ENCODE data around the gene CYGB. TPM values are rescaled to one million over a fixed set of nuclear protein-coding genes. Genes with fewer than 3 reads are reported as not detected.

CYGB gene
- total and polyA plus RNA-seq, 2 of the 13 experiments (the other 11 are each of a cell fraction or from before 2014, with no cell fraction given) = 18.9 to 27.1 TPM

GRCh38 chr17:76557368-76558197 lies 20.1 kb upstream of the CYGB start (continued):
- TF ChIP-seq ZNF513 (CRISPR knock-in tag; conservative IDR thresholded peaks at IDR 0.05) (no peak), CENPBD1 (CRISPR knock-in tag; IDR thresholded peaks at IDR 0.05; ENCODE audit: borderline replicate concordance, low read depth) (no peak), PRDM4 (CRISPR knock-in tag; IDR thresholded peaks at IDR 0.05; ENCODE audit: borderline replicate concordance) (no peak), RFX5 (IDR thresholded peaks at IDR 0.05; ENCODE audit: low read depth, low read length) (no peak), TFAP4 (IDR thresholded peaks at IDR 0.05; ENCODE audit: borderline replicate concordance, low read depth) (peak; percentile 61), PRDM10 (CRISPR knock-in tag; IDR thresholded peaks at IDR 0.05; ENCODE audit: low read depth) (peak; percentile 65), HNF1B (CRISPR knock-in tag; IDR thresholded peaks at IDR 0.05) (peak; percentile 92), ZFP37 (CRISPR knock-in tag; IDR thresholded peaks at IDR 0.05; ENCODE audit: borderline replicate concordance) (no peak), FIP1L1 (IDR thresholded peaks at IDR 0.05; ENCODE audit: borderline replicate concordance, insufficient read depth, low read depth, low read length) (no peak), ZBTB46 (CRISPR knock-in tag; IDR thresholded peaks at IDR 0.05; ENCODE audit: borderline replicate concordance) (peak; percentile 74; the same call in 1 of the 2 replicates), CREB1 (IDR thresholded peaks at IDR 0.05) (peak; percentile 56), CREB1 (CRISPR knock-in tag; IDR thresholded peaks at IDR 0.05) (peak; percentile 85), ZSCAN30 (CRISPR knock-in tag; IDR thresholded peaks at IDR 0.05) (peak; percentile 81; the same call in 1 of the 2 replicates), ZNF883 (CRISPR knock-in tag; IDR thresholded peaks at IDR 0.05; ENCODE audit: not compliant biosample characterization) (peak; percentile 95)
